Caco-2 (cell line): ENCODE data around the gene ALDH3A2. TPM values are rescaled to one million over a fixed set of nuclear protein-coding genes. Genes with fewer than 3 reads are reported as not detected.

Source experiments
- BruUV-seq: library from RNA; stranded (reverse); fragments of 400-500 nt; replicated peaks from 2 replicates; lab custom pipeline; 2021; lab: Mats Ljungman, UMichigan
- CTCF ChIA-PET: fragments of 300-600 bp; sonication (Branson Sonifier 250); formaldehyde crosslinking; loops from one replicate; lab custom pipeline; 2022; ENCODE audit warnings: antibody characterized with exemption; lab: Charles Lee
- POLR2A ChIA-PET: fragments of 300-600 bp; sonication (Branson Sonifier 250); formaldehyde crosslinking; loops from one replicate; lab custom pipeline; 2022; ENCODE audit warnings: antibody characterized with exemption; lab: Charles Lee
- DNase-seq, 2 experiments: peaks; one replicate each; pipeline versions ENCODE4 v3.0.0 to v3.0.0-alpha.2; 2020 to 2022
- H3K27me3 ChIP-seq: replicated peaks from 2 replicates; pipeline ENCODE4 v1.6.0; 2011; ENCODE audit warnings: low read length; ENCODE audit not compliant: control insufficient read depth, insufficient read depth
- H3K36me3 ChIP-seq: 2 replicates; pipeline ENCODE4 v1.5.1; 2011; ENCODE audit warnings: low read length; ENCODE audit not compliant: control insufficient read depth, insufficient read depth
- H3K4me1 ChIP-seq: fragments of 250-450 bp; sonication (Bioruptor Pico); 2 replicates; pipeline ENCODE4 v1.5.1; 2020; ENCODE audit warnings: mild to moderate bottlenecking
- H3K4me3 ChIP-seq: 2 replicates; pipeline ENCODE4 v1.5.1; 2011; ENCODE audit warnings: low read depth, mild to moderate bottlenecking, control low read depth, low read length
- H3K9me3 ChIP-seq: fragments of 250-450 bp; sonication (Bioruptor Pico); 2 replicates; pipeline ENCODE4 v1.5.1; 2020; ENCODE audit warnings: mild to moderate bottlenecking, moderate library complexity
- H3K27ac Mint-ChIP-seq: one replicate; pipeline ENCODE4 v1.8.0; 2022; ENCODE audit warnings: mixed read lengths; ENCODE audit not compliant: unreplicated experiment
- H3K27me3 Mint-ChIP-seq: one replicate; pipeline ENCODE4 v1.8.0; 2022; ENCODE audit warnings: mixed read lengths; ENCODE audit not compliant: insufficient read depth, unreplicated experiment
- H3K36me3 Mint-ChIP-seq: one replicate; pipeline ENCODE4 v1.8.0; 2022; ENCODE audit warnings: mild to moderate bottlenecking, mixed read lengths; ENCODE audit not compliant: insufficient read depth, unreplicated experiment
- H3K4me1 Mint-ChIP-seq: one replicate; pipeline ENCODE4 v1.8.0; 2022; ENCODE audit warnings: low read depth, mixed read lengths; ENCODE audit not compliant: unreplicated experiment
- H3K4me3 Mint-ChIP-seq: one replicate; pipeline ENCODE4 v1.8.0; 2022; ENCODE audit warnings: mild to moderate bottlenecking, moderate library complexity, mixed read lengths; ENCODE audit not compliant: unreplicated experiment
- H3K9me3 Mint-ChIP-seq: one replicate; pipeline ENCODE4 v1.8.0; 2022; ENCODE audit warnings: mixed read lengths; ENCODE audit not compliant: unreplicated experiment
- intact Hi-C: fragments of 100-400 bp; cut with micrococcal nuclease; formaldehyde crosslinking; loops from one replicate; pipeline ENCODE4 v1.10.0; 2022; ENCODE audit not compliant: unreplicated experiment
- total RNA-seq: library from RNA; stranded (reverse); gene quantifications from 2 replicates; pipeline ENCODE4 v1.2.3, GENCODE V29; 2022
- TF ChIP-seq, protein P1 (sequence below), 2 experiments: fragments of 200-600 bp in 1 of 2; IDR thresholded peaks; 1 replicate in 1 of 2; 2 replicates in 1 of 2; pipeline versions ENCODE4 v1.5.1 to v1.8.0; 2011 to 2022; ENCODE audit warnings: antibody characterized with exemption in 1 of 2, control low read depth in 1 of 2, inconsistent platforms in 1 of 2, low read depth in 1 of 2, low read length in 1 of 2, mild to moderate bottlenecking in 1 of 2, moderate library complexity in 1 of 2; ENCODE audit not compliant: insufficient read depth in 1 of 2, severe bottlenecking in 1 of 2, unreplicated experiment in 1 of 2

ALDH3A2 gene
- total RNA-seq, 1 experiment from 2014 or later, result 84.0 TPM

- no peak overlapping the region for H3K4me3 ChIP-seq
- H3K27me3 ChIP-seq, result no peaks in the 10 kb centered on the region
- TF ChIP-seq, protein P1, sequence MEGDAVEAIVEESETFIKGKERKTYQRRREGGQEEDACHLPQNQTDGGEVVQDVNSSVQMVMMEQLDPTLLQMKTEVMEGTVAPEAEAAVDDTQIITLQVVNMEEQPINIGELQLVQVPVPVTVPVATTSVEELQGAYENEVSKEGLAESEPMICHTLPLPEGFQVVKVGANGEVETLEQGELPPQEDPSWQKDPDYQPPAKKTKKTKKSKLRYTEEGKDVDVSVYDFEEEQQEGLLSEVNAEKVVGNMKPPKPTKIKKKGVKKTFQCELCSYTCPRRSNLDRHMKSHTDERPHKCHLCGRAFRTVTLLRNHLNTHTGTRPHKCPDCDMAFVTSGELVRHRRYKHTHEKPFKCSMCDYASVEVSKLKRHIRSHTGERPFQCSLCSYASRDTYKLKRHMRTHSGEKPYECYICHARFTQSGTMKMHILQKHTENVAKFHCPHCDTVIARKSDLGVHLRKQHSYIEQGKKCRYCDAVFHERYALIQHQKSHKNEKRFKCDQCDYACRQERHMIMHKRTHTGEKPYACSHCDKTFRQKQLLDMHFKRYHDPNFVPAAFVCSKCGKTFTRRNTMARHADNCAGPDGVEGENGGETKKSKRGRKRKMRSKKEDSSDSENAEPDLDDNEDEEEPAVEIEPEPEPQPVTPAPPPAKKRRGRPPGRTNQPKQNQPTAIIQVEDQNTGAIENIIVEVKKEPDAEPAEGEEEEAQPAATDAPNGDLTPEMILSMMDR (IDR thresholded peaks at IDR 0.05; ENCODE audit: insufficient read depth in 1 of 2, low read depth in 1 of 2, low read length in 1 of 2, severe bottlenecking in 1 of 2, unreplicated experiment in 1 of 2), result no peak
- DNase-seq, result no peak
- ChIA-PET POLR2A (no interaction called here), CTCF (no interaction called here)
- no TSS peak for BruUV-seq
- Mint-ChIP-seq H3K27me3 (no peaks in the 10 kb centered on the region), H3K36me3 (peaks cover 6% of the 10 kb centered on the region), H3K4me1 (peaks cover 6% of the 10 kb centered on the region), H3K4me3 (no peak overlapping the region), H3K9me3 (peaks cover 11% of the 10 kb centered on the region), H3K27ac (no peak overlapping the region)
- 0 out of 2 replicates have a peak, but pooled peaks cover 4% of the 10 kb centered on the region for H3K9me3 ChIP-seq
- intact Hi-C loops, result no loop called here
- H3K4me1 ChIP-seq, result no peaks in the 10 kb centered on the region
- H3K36me3 ChIP-seq, result no peaks in the 10 kb centered on the region; the same call in 1 of the 2 replicates
These were observed 38.0 kb downstream of the ALDH3A2 start for GRCh38 chr17:19686400-19687090.

- Mint-ChIP-seq H3K9me3 (no peaks in the 10 kb centered on the region), H3K27me3 (no peaks in the 10 kb centered on the region), H3K4me3 (no peak overlapping the region), H3K4me1 (peaks cover 16% of the 10 kb centered on the region), H3K27ac (no peak overlapping the region), H3K36me3 (no peaks in the 10 kb centered on the region)
- TF ChIP-seq, protein P1 (IDR thresholded peaks at IDR 0.05; ENCODE audit: insufficient read depth in 1 of 2, low read depth in 1 of 2, low read length in 1 of 2, severe bottlenecking in 1 of 2, unreplicated experiment in 1 of 2), result no peak
- ChIA-PET POLR2A (no interaction called here), CTCF (no interaction called here)
- no peaks in the 10 kb centered on the region for H3K9me3 ChIP-seq
- H3K27me3 ChIP-seq, result no peaks in the 10 kb centered on the region
- BruUV-seq, result no TSS peak
- DNase-seq, result no peak
- peaks cover 13% of the 10 kb centered on the region for H3K4me1 ChIP-seq
- no peaks in the 10 kb centered on the region for H3K36me3 ChIP-seq
- no peak overlapping the region for H3K4me3 ChIP-seq
- intact Hi-C loops, result loop anchor here (5.0 kb wide), 2 partner anchors 55 to 60 kb away; partner anchors contain the start of gene ALDH3A2
These were observed 53.7 kb downstream of the ALDH3A2 start for GRCh38 chr17:19702217-19702641.

GRCh38 chr17:19703106-19703827 is 54.7 kb downstream of the ALDH3A2 start:
- intact Hi-C loops, result loop anchor here (5.0 kb wide), 2 partner anchors 56 to 59 kb away; partner anchors contain the start of gene ALDH3A2

More at GRCh38 chr17:19703106-19703827, 54.7 kb downstream of the ALDH3A2 start:
- ChIA-PET POLR2A (no interaction called here), CTCF (interaction anchor here (1.1 to 1.5 kb wide), 2 partner anchors 31 to 55 kb away, joined by 5 read pairs; partner anchors contain the start of gene ALDH3A2)
- peak overlapping the region; percentile 9 for H3K4me3 Mint-ChIP-seq
- no peaks in the 10 kb centered on the region for H3K27me3 Mint-ChIP-seq
- Histone ChIP-seq H3K9me3 (no peaks in the 10 kb centered on the region), H3K4me1 (peaks cover 13% of the 10 kb centered on the region), H3K36me3 (no peaks in the 10 kb centered on the region), H3K4me3 (no peak overlapping the region), H3K27me3 (no peaks in the 10 kb centered on the region)
- peaks cover 16% of the 10 kb centered on the region for H3K4me1 Mint-ChIP-seq
- DNase-seq, result no peak
- TF ChIP-seq, protein P1 (IDR thresholded peaks at IDR 0.05; ENCODE audit: insufficient read depth in 1 of 2, low read depth in 1 of 2, low read length in 1 of 2, severe bottlenecking in 1 of 2, unreplicated experiment in 1 of 2), result no peak
- H3K36me3 Mint-ChIP-seq, result no peaks in the 10 kb centered on the region
- H3K27ac Mint-ChIP-seq, result no peak overlapping the region
- BruUV-seq, result no TSS peak
- no peaks in the 10 kb centered on the region for H3K9me3 Mint-ChIP-seq
